ENCODE results near the gene PPP1R14B.

The PPP1R14B gene, protein sequence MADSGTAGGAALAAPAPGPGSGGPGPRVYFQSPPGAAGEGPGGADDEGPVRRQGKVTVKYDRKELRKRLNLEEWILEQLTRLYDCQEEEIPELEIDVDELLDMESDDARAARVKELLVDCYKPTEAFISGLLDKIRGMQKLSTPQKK

DNA sequence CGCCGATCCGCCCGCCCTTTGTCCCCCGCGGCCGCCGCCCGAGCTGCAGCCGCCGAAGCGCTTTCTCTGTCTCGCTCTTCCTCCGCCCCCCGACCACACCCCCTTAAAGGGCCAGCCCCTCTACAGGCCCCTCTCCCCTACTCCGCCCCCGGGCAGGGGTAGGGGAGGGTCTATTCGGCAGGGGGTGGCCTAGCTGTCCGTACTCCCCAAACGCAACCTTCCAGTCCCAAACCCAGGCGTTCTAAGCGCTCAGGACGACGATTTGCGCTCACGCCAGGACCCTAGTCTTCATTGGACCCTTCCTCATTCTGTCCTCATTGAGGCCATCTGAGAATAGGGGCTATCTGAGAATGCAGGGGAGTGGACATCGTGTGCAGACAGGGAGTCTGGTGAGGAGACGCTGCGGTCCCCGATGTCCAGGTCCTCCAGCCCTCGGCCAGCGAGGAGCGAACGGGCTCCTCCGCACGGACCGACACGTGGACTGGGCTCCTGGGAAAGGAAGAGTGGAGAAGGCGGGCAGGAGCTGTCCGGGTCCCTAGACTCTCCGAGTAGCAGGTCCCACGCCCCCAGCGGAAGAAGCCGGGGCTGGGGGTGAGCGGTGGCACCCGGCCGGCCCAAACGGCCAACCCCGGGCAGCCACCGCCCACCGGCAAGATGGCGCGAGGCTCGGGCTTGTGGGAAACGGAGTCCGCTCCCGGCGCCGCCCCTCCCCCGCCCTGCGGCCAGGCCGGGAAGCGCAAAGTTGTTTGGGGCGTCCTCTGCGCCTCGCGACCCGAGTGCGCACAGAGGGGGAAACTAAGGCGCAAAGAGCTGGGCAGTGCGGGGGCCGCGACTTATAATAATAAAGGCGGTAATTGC, at the start of gene PPP1R14B:
TSS of gene PPP1R14B (minus strand) at position 73 of the 858 bp plus-strand sequence. CDS start 270 bp downstream, outside the sequence.
- DNase-seq, result peak; percentile 74
- Histone ChIP-seq H3K36me3 (replicated peaks) (peaks cover 11% of the 10 kb centered on the region), H3K27ac (peak within 1 kb of the TSS; percentile 73), H3K27me3 (replicated peaks) (no peaks in the 10 kb centered on the region), H3K4me3 (ENCODE audit: low read depth, low read length) (peak within 1 kb of the TSS; percentile 97)
- in situ Hi-C loops (cut with HindIII; ENCODE audit: low pct_ligation_motif_present, low sequenced_read_pairs), result no loop called here
- TF ChIP-seq, protein P1, sequence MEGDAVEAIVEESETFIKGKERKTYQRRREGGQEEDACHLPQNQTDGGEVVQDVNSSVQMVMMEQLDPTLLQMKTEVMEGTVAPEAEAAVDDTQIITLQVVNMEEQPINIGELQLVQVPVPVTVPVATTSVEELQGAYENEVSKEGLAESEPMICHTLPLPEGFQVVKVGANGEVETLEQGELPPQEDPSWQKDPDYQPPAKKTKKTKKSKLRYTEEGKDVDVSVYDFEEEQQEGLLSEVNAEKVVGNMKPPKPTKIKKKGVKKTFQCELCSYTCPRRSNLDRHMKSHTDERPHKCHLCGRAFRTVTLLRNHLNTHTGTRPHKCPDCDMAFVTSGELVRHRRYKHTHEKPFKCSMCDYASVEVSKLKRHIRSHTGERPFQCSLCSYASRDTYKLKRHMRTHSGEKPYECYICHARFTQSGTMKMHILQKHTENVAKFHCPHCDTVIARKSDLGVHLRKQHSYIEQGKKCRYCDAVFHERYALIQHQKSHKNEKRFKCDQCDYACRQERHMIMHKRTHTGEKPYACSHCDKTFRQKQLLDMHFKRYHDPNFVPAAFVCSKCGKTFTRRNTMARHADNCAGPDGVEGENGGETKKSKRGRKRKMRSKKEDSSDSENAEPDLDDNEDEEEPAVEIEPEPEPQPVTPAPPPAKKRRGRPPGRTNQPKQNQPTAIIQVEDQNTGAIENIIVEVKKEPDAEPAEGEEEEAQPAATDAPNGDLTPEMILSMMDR (IDR thresholded peaks at IDR 0.05; ENCODE audit: low read depth, low read length, missing control alignments), result no peak

- no peak overlapping the region for H3K27ac ChIP-seq
- H3K36me3 ChIP-seq (replicated peaks), result no peaks in the 10 kb centered on the region
- no peak overlapping the region for H3K4me3 ChIP-seq (ENCODE audit: low read depth, low read length)
- TF ChIP-seq, protein P1 (IDR thresholded peaks at IDR 0.05; ENCODE audit: low read depth, low read length, missing control alignments), result no peak
- in situ Hi-C loops (cut with HindIII; ENCODE audit: low pct_ligation_motif_present, low sequenced_read_pairs), result no loop called here
- DNase-seq, result no peak
- H3K27me3 ChIP-seq (replicated peaks), result peaks cover 81% of the 10 kb centered on the region
Observed at GRCh38 chr11:64296236-64296635, 49.5 kb upstream of the PPP1R14B start.

- TF ChIP-seq, protein P1 (IDR thresholded peaks at IDR 0.05; ENCODE audit: low read depth, low read length, missing control alignments), result no peak
- H3K27me3 ChIP-seq (replicated peaks), result peaks cover 86% of the 10 kb centered on the region
- H3K36me3 ChIP-seq (replicated peaks), result no peaks in the 10 kb centered on the region
- no peak for DNase-seq
- no peak overlapping the region for H3K4me3 ChIP-seq (ENCODE audit: low read depth, low read length)
- H3K27ac ChIP-seq, result no peak overlapping the region
- in situ Hi-C loops (cut with HindIII; ENCODE audit: low pct_ligation_motif_present, low sequenced_read_pairs), result no loop called here
Observed at GRCh38 chr11:64295760-64296159, 49.0 kb upstream of the PPP1R14B start.

- no peak for DNase-seq
- Histone ChIP-seq H3K27ac (no peak overlapping the region), H3K27me3 (replicated peaks) (peaks cover 79% of the 10 kb centered on the region), H3K36me3 (replicated peaks) (no peaks in the 10 kb centered on the region), H3K4me3 (ENCODE audit: low read depth, low read length) (no peak overlapping the region)
- in situ Hi-C loops (cut with HindIII; ENCODE audit: low pct_ligation_motif_present, low sequenced_read_pairs), result no loop called here
- TF ChIP-seq, protein P1 (IDR thresholded peaks at IDR 0.05; ENCODE audit: low read depth, low read length, missing control alignments), result no peak
Observed at GRCh38 chr11:64294774-64295173, 48.0 kb upstream of the PPP1R14B start.

- no peak overlapping the region for H3K27ac ChIP-seq
- in situ Hi-C loops (cut with HindIII; ENCODE audit: low pct_ligation_motif_present, low sequenced_read_pairs), result no loop called here
- TF ChIP-seq, protein P1 (IDR thresholded peaks at IDR 0.05; ENCODE audit: low read depth, low read length, missing control alignments), result no peak
- no peak overlapping the region for H3K4me3 ChIP-seq (ENCODE audit: low read depth, low read length)
- peaks cover 60% of the 10 kb centered on the region for H3K27me3 ChIP-seq (replicated peaks)
- no peak for DNase-seq
- no peaks in the 10 kb centered on the region for H3K36me3 ChIP-seq (replicated peaks)
Observed at GRCh38 chr11:64292460-64293254, 45.9 kb upstream of the PPP1R14B start.

All from brain microvascular endothelial cell (primary cell).